GM12875 (cell line): ENCODE results near the gene CADM1.

Source experiments
- H3K4me3 ChIP-seq: one replicate; pipeline ENCODE4 v1.5.1; 2011; ENCODE audit warnings: low read depth, low read length, control low read depth
- TF ChIP-seq, protein P1 (sequence below): IDR thresholded peaks from 2 replicates; pipeline ENCODE4 v1.5.1; 2011; ENCODE audit warnings: low read depth, mild to moderate bottlenecking, control low read depth, inconsistent platforms, low read length, moderate library complexity, borderline replicate concordance; ENCODE audit not compliant: insufficient read depth

Gene CADM1

DNA sequence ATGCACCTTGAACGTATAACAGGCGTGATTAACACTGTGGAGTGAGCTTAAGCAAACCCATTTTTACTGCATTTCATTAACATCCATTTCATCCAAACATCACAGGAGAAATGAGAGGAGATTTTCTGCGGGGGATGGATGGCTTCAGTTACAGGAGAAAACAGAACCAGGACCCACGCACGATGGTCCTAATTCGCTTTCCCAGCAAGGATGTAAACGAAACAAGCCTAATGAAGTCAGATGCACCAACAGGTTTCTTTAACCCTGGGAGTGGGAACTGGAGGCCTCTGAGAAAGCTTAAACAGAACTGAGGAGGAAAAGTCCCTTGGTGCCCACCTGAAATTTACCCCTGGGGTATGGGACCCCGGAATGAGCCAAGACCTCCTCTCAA lies 2.7 kb downstream of the CADM1 start:
- H3K4me3 ChIP-seq: no peak overlapping the region
- TF ChIP-seq, protein P1, sequence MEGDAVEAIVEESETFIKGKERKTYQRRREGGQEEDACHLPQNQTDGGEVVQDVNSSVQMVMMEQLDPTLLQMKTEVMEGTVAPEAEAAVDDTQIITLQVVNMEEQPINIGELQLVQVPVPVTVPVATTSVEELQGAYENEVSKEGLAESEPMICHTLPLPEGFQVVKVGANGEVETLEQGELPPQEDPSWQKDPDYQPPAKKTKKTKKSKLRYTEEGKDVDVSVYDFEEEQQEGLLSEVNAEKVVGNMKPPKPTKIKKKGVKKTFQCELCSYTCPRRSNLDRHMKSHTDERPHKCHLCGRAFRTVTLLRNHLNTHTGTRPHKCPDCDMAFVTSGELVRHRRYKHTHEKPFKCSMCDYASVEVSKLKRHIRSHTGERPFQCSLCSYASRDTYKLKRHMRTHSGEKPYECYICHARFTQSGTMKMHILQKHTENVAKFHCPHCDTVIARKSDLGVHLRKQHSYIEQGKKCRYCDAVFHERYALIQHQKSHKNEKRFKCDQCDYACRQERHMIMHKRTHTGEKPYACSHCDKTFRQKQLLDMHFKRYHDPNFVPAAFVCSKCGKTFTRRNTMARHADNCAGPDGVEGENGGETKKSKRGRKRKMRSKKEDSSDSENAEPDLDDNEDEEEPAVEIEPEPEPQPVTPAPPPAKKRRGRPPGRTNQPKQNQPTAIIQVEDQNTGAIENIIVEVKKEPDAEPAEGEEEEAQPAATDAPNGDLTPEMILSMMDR: no peak

DNA sequence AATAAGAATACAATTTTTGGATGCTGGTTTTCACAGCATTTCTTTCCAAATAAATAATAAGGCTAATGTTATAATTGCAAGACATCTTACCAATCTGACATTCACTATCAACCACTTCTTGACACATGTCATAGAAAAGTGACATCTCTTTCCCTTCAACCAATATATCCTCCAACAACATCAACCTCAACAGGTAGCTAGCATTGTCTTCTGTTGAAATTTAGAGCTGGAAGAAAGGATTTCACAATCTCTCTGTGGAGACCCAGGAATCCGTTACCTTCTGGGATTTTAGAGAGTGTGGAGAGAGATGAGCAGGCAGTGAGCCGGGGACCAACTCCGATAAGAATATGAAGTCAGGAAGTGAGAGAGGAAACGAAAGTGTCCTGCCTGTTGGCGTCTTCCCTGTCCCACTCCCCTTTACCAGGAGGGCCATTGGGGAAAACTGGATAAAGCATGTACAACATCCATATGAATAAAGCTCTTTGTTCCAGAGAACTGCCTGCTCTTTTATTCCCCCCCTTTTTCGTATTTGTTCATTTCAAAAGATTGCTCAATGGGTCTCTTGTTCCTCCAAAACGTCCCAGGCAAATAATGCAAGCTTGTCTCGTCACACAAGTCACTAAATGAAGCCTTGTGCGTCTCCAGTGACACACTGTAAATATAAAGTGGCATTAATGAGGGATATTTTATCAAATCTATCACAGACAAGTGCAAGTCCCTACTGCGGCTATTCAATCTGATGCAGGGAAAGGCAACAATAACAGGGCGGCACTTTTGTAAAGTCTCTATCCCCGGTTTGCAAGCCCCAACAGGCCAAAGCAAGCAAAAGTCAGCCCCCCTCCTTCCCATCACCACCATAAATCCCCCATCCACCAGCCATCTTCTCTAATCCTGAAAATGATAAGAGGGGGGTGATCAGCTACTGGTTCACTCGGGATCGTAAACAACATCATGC lies 3.4 kb downstream of the CADM1 start:
- TF ChIP-seq, protein P1: no peak
- no peak overlapping the region for H3K4me3 ChIP-seq

DNA sequence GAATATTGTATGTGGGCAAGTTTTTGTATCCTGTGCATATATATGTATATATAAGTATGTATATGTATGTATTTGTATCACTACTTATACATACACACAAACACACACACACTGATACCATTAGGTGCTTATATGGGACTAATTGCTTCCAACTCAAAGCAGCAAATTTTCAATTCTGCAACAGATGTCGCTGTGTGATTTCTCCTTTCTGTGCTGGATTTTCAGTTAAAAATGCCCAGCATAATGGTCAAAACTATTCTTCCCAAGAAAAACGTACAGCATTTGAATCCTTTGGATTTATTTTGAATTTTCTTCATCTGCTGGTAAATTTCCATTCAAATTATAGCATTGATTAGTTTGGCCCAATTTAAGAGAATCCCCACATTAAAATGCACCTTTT lies 4.3 kb downstream of the CADM1 start:
- H3K4me3 ChIP-seq: no peak overlapping the region
- TF ChIP-seq, protein P1: no peak

DNA sequence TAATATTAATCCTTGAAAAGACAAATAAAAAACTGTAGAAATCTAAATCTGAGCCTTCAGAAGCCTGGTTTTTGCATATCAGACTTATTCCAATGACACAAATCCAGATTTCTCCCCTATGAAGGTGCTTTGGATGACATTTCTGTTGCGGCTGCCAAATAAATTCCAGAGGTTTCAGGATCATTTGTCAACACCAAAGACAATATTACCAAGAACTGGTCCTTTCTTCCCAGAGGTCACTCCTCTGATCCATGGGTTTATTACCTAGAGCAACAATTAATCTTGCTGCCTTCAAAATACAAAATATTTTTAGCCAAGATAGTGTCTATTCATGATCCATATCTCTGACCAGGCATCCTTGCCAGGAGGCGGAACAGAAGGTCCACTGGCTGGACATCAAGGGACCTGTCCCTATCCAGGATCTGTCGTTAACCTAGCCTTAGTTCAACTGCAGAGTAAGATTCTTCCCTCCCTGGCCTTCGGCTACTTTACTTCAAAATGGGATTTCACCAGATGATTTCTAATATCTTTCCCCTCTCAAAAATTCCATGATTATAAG lies 4.9 kb downstream of the CADM1 start:
- TF ChIP-seq, protein P1: no peak
- no peak overlapping the region for H3K4me3 ChIP-seq

DNA sequence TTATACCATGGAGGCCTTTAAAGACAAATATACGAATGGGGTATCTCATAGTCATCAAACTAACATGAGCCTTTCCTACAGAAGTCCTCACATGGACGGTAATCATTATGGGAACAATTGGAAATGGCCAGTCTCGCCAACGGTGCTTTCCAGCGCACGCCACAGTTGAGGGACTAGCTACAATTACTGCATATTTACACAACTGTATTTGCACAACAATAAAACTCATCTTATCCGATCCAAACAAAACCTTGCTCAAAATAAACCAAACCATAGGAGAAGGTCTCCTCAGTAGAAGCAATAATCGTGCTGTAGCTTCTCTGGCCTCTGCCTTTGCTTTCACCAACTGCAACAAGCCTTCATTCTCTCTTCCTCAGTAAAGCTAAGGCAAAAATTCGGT lies 5.9 kb downstream of the CADM1 start:
- H3K4me3 ChIP-seq: no peak overlapping the region
- TF ChIP-seq, protein P1: no peak

DNA sequence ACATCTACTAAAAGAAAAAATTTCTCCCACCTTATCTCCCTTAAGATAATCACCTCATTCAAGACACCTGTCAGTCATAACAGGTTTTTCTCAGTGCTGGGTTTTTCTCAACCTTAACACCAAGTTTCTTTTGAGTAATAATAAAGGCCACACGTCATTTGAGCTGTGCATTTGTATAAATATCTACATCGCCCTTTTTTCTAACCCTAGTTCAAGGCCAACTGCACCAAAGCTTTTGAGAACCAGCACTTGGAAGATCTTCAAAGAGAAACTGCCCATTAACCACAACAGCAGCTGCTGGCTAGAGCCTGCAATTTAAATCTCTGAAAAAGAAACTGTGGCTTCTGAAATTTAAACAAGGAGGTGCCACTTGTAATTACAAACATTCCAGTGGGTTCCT lies 6.9 kb downstream of the CADM1 start:
- H3K4me3 ChIP-seq: no peak overlapping the region
- TF ChIP-seq, protein P1: no peak

DNA sequence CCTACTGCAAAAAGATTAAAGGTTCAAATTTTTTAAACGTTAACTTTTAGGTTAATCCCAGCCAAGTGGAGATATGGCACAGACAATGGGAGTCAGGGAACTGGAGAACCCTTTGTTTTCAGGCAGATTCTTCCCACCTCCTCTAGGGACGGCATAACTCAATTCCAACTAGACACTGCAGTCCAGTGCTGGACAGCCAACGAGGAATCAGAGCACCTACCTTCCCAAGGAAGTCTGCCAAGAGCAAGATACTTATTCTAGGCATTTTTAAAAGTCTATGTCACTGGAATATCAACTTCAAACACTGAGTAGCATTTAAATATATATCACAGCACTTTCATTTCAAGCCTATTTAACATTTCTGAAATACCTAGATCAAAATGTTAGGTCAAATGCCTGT lies 7.3 kb downstream of the CADM1 start:
- TF ChIP-seq, protein P1: no peak
- no peak overlapping the region for H3K4me3 ChIP-seq
